LNCAP (cell line): Measurements from ENCODE around the gene SRRT.

ENCODE experiments used
- TF ChIP-seq, protein P1 (sequence below): fragments of 450-650 bp; IDR thresholded peaks from 2 replicates; pipeline ENCODE4 v1.5.1; 2017; ENCODE audit warnings: mild to moderate bottlenecking

SRRT gene

GRCh38 chr7:100829150-100829716, 45.7 kb upstream of the SRRT start:
- TF ChIP-seq, protein P1, sequence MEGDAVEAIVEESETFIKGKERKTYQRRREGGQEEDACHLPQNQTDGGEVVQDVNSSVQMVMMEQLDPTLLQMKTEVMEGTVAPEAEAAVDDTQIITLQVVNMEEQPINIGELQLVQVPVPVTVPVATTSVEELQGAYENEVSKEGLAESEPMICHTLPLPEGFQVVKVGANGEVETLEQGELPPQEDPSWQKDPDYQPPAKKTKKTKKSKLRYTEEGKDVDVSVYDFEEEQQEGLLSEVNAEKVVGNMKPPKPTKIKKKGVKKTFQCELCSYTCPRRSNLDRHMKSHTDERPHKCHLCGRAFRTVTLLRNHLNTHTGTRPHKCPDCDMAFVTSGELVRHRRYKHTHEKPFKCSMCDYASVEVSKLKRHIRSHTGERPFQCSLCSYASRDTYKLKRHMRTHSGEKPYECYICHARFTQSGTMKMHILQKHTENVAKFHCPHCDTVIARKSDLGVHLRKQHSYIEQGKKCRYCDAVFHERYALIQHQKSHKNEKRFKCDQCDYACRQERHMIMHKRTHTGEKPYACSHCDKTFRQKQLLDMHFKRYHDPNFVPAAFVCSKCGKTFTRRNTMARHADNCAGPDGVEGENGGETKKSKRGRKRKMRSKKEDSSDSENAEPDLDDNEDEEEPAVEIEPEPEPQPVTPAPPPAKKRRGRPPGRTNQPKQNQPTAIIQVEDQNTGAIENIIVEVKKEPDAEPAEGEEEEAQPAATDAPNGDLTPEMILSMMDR: no peak

- TF ChIP-seq, protein P1: no peak
Measured at GRCh38 chr7:100830396-100830795, 44.5 kb upstream of the SRRT start.

DNA sequence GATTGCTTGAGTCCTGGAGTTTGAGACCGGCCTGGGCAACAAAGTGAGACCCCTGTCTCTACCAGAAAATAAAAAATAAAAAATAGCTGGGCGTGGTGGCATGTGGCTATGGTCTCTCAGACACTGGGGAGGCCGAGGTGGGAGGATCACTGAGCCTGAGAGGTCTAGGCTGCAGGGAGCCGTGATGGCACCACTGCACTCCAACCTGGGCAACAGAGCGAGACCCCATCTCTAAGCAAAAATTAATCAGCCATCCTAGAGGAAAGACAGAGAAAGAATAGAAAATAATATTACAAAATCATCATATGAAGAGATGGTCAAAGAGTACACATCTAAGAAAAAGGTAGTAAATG, 42.6 kb upstream of the SRRT start:
- TF ChIP-seq, protein P1: no peak

DNA sequence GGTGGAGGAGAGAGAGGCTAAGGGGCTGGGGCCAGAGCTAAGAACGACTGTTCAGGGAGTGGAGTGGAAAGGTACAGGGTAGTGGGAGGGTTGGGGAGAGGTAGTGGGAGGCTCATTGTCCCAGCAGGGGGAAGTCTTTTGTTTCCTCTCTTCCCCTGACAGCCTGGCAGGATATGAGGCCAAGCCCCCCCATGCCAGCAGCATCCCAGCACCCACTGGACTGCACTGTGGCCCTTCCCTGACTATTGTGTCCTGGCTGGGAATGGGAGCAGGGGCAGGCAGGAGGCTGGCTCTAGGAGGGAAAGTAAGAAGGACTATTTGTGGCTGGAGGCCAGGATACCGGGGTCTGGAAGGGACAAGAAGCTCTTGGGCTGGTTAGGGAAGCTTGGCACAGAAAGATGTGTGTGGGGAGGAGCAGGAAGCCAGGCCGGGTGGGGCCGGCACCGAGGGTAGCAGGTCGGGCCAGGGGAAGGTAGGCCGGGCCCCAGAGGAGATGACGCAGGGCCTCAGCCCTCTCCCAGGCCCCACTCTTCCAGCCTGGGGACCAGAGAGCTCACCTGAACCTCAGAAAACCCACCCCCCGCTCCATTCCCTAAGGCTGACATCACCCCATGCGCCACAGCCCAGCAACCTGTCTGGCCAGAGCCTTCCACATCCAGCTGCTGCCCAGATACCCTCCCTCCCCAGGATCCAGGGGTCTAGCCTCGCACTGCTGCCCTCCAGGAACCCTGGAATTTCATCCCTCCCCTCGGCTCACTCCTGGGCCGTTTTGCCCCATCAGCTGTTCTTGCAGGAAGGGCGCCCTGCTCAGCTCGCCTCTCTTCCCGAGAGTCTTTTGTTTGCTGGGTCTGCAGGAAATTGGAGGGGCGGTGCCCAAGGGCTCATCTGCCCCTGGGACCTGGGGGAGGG, 38.7 kb upstream of the SRRT start:
- TF ChIP-seq, protein P1: no peak

DNA sequence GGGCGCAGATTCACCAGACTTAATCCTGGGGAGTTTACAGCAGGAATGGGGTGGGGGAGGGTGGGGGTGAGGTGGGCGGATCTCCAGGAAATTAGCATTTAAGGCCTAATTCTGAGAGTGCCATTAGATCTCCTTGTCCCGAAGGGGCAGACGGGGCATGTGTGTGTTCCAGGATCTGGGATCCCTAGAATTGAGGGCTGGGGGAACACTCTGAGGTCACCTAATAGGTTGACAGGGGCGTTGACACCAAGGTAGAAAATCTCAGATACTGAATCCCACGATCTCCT, 38.1 kb upstream of the SRRT start:
- TF ChIP-seq, protein P1: no peak

- TF ChIP-seq, protein P1: no peak
Measured at GRCh38 chr7:100837099-100837836, 37.6 kb upstream of the SRRT start.

- TF ChIP-seq, protein P1: no peak
Measured at GRCh38 chr7:100839361-100839760, 35.5 kb upstream of the SRRT start.
